WTC11 (cell line): ENCODE measurements around the gene MUC6.

Experiments used
- CTCF ChIP-seq: fragments of 200-600 bp; IDR thresholded peaks from 2 replicates; pipeline ENCODE4 v1.8.0; 2022; ENCODE audit warnings: antibody characterized with exemption
- MAX ChIP-seq: sonication (generic); formaldehyde crosslinking; IDR thresholded peaks from 2 replicates; pipeline ENCODE4 v1.8.0; 2022; ENCODE audit warnings: mild to moderate bottlenecking, missing genetic modification reagents
- NFE2L1 ChIP-seq: sonication (generic); formaldehyde crosslinking; IDR thresholded peaks from 2 replicates; pipeline ENCODE4 v1.8.1; 2023; ENCODE audit warnings: missing genetic modification reagents
- TP53 ChIP-seq: sonication (generic); formaldehyde crosslinking; IDR thresholded peaks from 2 replicates; pipeline ENCODE4 v1.8.1; 2023; ENCODE audit warnings: mild to moderate bottlenecking, missing genetic modification reagents

GRCh38 chr11:1070594-1071462 is 34.3 kb upstream of the MUC6 start:
- TF ChIP-seq MAX: no peak
- TF ChIP-seq CTCF: no peak
- TF ChIP-seq NFE2L1 (CRISPR knock-in tag): no peak
- no peak for TF ChIP-seq TP53 (CRISPR knock-in tag)
